ENCODE data around the gene RNF121. TPM values are rescaled to one million over a fixed set of nuclear protein-coding genes. Genes with fewer than 3 reads are reported as not detected.

Gene RNF121
- total and polyA plus RNA-seq, 4 donors, result 10.2 to 31.1 (median 14.2) TPM

- Histone ChIP-seq H3K27me3 (ENCODE audit: control insufficient read depth in 4 of 4, insufficient read depth in 4 of 4, low read length in 3 of 4) (no peaks in the 10 kb centered on the region), H3K4me1 (ENCODE audit: control insufficient read depth in 4 of 4, insufficient read depth in 4 of 4, low read length in 3 of 4) (peaks cover 14 to 33% (median 25%) of the 10 kb centered on the region in 4 donors), H3K4me3 (ENCODE audit: low read depth in 1 of 3, low read length in 3 of 3) (no peak overlapping the region), H3K36me3 (ENCODE audit: control insufficient read depth in 4 of 4, insufficient read depth in 3 of 4, low read depth in 1 of 4, low read length in 3 of 4) (no peaks in the 10 kb centered on the region), H3K9ac (ENCODE audit: low read depth in 1 of 2, low read length in 2 of 2) (no peak overlapping the region), H3K27ac (ENCODE audit: low read depth in 1 of 2, low read length in 2 of 2) (peak overlapping the region in 1 of 2 donors; percentile 43), H3K9me3 (ENCODE audit: control insufficient read depth in 4 of 4, low read length in 3 of 4) (no peaks in the 10 kb centered on the region)
- WGBS, result 69% methylated on average over 6 of the region's 6 CpGs
- TF ChIP-seq TAF1 (conservative IDR thresholded peaks at IDR 0.05), result no peak
- no peak for DNase-seq (ENCODE audit: low spot score)
Measured at GRCh38 chr11:71949034-71949433, 20.2 kb downstream of the RNF121 start.

GRCh38 chr11:71951741-71952310, 23.0 kb downstream of the RNF121 start:
- no peaks in the 10 kb centered on the region for H3K27me3 ChIP-seq (ENCODE audit: control insufficient read depth in 4 of 4, insufficient read depth in 4 of 4, low read length in 3 of 4)
- no peak overlapping the region for H3K4me3 ChIP-seq (ENCODE audit: low read depth in 1 of 3, low read length in 3 of 3)
- no peak overlapping the region for H3K27ac ChIP-seq (ENCODE audit: low read depth in 1 of 2, low read length in 2 of 2)
- no peak overlapping the region for H3K9ac ChIP-seq (ENCODE audit: low read depth in 1 of 2, low read length in 2 of 2)
- H3K36me3 ChIP-seq (ENCODE audit: control insufficient read depth in 4 of 4, insufficient read depth in 3 of 4, low read depth in 1 of 4, low read length in 3 of 4), result no peaks in the 10 kb centered on the region
- H3K4me1 ChIP-seq (ENCODE audit: control insufficient read depth in 4 of 4, insufficient read depth in 4 of 4, low read length in 3 of 4), result peaks cover 11 to 33% (median 25%) of the 10 kb centered on the region in 4 donors
- TF ChIP-seq FOXA2 (IDR thresholded peaks at IDR 0.05), result no peak
- TF ChIP-seq HNF4G (IDR thresholded peaks at IDR 0.05), result no peak
- 94% methylated on average over 4 of the region's 4 CpGs for WGBS
- no peak for DNase-seq (ENCODE audit: low spot score)
- no peaks in the 10 kb centered on the region for H3K9me3 ChIP-seq (ENCODE audit: control insufficient read depth in 4 of 4, low read length in 3 of 4)

GRCh38 chr11:71955898-71956456, 27.1 kb downstream of the RNF121 start:
- peaks cover 0 to 9% (median 0%) of the 10 kb centered on the region in 4 donors for H3K36me3 ChIP-seq (ENCODE audit: control insufficient read depth in 4 of 4, insufficient read depth in 3 of 4, low read depth in 1 of 4, low read length in 3 of 4)
- no peak overlapping the region for H3K4me3 ChIP-seq (ENCODE audit: low read depth in 1 of 3, low read length in 3 of 3)
- 63% methylated on average over 3 of the region's 3 CpGs for WGBS
- H3K27me3 ChIP-seq (ENCODE audit: control insufficient read depth in 4 of 4, insufficient read depth in 4 of 4, low read length in 3 of 4), result no peaks in the 10 kb centered on the region
- no peak overlapping the region for H3K27ac ChIP-seq (ENCODE audit: low read depth in 1 of 2, low read length in 2 of 2)
- TF ChIP-seq CTCF (IDR thresholded peaks at IDR 0.05; ENCODE audit: low read depth, low read length, missing input control) (no peak), GABPA (IDR thresholded peaks at IDR 0.05 in 1 of 2, conservative IDR thresholded peaks at IDR 0.05 in 1 of 2) (no peak), JUND (IDR thresholded peaks at IDR 0.05) (no peak), RXRA (IDR thresholded peaks at IDR 0.05) (no peak), NR2F2 (IDR thresholded peaks at IDR 0.05) (no peak), ZBTB33 (IDR thresholded peaks at IDR 0.05) (no peak)
- no peak overlapping the region for H3K9ac ChIP-seq (ENCODE audit: low read depth in 1 of 2, low read length in 2 of 2)
- no peaks in the 10 kb centered on the region for H3K9me3 ChIP-seq (ENCODE audit: control insufficient read depth in 4 of 4, low read length in 3 of 4)
- DNase-seq (ENCODE audit: low spot score), result no peak
- no peaks in the 10 kb centered on the region for H3K4me1 ChIP-seq (ENCODE audit: control insufficient read depth in 4 of 4, insufficient read depth in 4 of 4, low read length in 3 of 4)
